Gastrocnemius medialis (tissue), 4 donors: ENCODE measurements around the gene CRHR2.

ENCODE experiments used
- POLR2A ChIP-seq, 2 donors: fragments of 450-650 bp; IDR thresholded peaks; one replicate each; pipeline ENCODE4 v1.6.1; 2017; ENCODE audit warnings: antibody characterized with exemption in 2 of 2, mild to moderate bottlenecking in 2 of 2, moderate library complexity in 2 of 2
- TF ChIP-seq, protein P1 (sequence below), 5 experiments: fragments of 450-650 bp in 3 of 5; fragments of 200-600 bp in 2 of 5; sonication (generic) in 2 of 5; IDR thresholded peaks in 4 of 5; conservative IDR thresholded peaks in 1 of 5; 1 replicate in 4 of 5; 2 replicates in 1 of 5; pipeline ENCODE4 v1.5.1; 2016 to 2019; ENCODE audit warnings: antibody characterized with exemption in 5 of 5, mild to moderate bottlenecking in 3 of 5, moderate library complexity in 3 of 5

DNA sequence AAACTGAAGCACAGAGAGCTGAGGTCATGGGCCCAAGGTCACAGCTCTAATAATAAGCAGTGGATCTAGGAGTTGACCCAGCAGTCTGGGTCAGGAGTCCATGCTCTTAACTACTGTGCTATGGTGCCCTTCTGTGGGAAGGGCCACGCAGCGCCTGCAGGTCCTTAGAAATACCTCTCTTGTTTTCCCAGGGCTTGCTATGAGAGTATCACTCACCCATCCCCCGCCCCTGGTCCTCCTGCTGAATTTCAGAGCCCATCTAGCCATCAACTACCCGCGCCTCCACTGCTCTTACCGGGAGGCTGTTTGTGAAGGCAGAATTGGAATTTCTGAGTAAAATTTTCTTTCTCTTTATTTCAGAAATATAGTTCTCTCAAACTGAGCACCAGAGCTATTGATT is 27.3 kb upstream of the CRHR2 start:
- TF ChIP-seq, protein P1, sequence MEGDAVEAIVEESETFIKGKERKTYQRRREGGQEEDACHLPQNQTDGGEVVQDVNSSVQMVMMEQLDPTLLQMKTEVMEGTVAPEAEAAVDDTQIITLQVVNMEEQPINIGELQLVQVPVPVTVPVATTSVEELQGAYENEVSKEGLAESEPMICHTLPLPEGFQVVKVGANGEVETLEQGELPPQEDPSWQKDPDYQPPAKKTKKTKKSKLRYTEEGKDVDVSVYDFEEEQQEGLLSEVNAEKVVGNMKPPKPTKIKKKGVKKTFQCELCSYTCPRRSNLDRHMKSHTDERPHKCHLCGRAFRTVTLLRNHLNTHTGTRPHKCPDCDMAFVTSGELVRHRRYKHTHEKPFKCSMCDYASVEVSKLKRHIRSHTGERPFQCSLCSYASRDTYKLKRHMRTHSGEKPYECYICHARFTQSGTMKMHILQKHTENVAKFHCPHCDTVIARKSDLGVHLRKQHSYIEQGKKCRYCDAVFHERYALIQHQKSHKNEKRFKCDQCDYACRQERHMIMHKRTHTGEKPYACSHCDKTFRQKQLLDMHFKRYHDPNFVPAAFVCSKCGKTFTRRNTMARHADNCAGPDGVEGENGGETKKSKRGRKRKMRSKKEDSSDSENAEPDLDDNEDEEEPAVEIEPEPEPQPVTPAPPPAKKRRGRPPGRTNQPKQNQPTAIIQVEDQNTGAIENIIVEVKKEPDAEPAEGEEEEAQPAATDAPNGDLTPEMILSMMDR (IDR thresholded peaks at IDR 0.05 in 4 of 5, conservative IDR thresholded peaks at IDR 0.05 in 1 of 5): no peak
- no peak for TF ChIP-seq POLR2A (IDR thresholded peaks at IDR 0.05)
